NCI-H2029 (cell line): ENCODE measurements around the gene INSYN2A.

Source experiments
- DNase-seq: peaks from one replicate; lab custom pipeline; 2025; lab: John Stamatoyannopoulos, UW

INSYN2A gene

GRCh38 chr10:127151981-127152699 is 44.3 kb downstream of the INSYN2A start:
- DNase-seq: no peak

DNA sequence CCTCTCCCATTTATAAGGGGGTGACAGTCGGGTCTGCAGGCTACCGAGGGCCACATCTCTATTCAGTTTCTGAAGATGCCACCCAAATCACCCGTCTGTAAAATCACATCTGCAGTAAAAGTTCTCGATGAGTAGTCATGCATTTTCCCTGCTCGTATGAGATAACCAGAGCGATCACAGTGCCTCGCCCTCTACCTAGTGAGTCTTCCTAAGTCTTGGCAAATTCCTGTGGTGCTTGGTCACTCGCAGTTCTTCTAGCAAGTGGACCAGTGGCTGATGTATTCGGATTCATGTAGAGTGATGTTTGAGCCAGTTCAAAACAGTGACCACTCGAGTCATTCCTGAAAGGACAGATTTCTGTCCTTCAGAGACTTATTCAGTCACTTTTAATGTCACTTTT is 44.9 kb downstream of the INSYN2A start:
- no peak for DNase-seq

DNA sequence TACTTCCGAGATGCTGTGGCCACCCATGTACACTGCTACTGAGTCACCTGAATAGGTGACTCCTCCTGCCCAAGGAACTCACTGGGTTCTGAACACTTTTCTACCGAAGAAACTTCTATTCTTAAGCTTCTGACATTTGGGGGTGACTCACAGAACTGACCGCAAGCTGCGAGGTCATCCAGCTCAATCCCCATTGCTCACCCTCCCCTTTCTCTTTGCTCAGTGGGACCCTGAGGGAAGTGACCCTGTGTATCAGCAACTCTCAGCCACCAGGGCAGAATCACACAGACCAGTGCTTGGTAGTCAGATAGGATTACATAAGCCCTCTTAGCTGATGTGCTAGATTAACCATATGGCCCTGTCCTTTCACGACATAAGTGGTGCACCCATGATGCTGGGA is 46.3 kb downstream of the INSYN2A start:
- no peak for DNase-seq

GRCh38 chr10:127149501-127150081 is 46.8 kb downstream of the INSYN2A start:
- DNase-seq: no peak

- no peak for DNase-seq
These were observed 47.5 kb downstream of the INSYN2A start for GRCh38 chr10:127148933-127149220.

- no peak for DNase-seq
These were observed 48.1 kb downstream of the INSYN2A start for GRCh38 chr10:127148066-127148932.

GRCh38 chr10:127146661-127147060 is 49.7 kb downstream of the INSYN2A start:
- no peak for DNase-seq
